ENCODE measurements around the gene MCM8. TPM values are rescaled to one million over a fixed set of nuclear protein-coding genes. Genes with fewer than 3 reads are reported as not detected.

The MCM8 gene
- polyA plus RNA-seq = 4.6 and 5.1 TPM in 2 replicates
- polyA minus RNA-seq = 5.6 and 8.8 TPM in 2 replicates

DNA sequence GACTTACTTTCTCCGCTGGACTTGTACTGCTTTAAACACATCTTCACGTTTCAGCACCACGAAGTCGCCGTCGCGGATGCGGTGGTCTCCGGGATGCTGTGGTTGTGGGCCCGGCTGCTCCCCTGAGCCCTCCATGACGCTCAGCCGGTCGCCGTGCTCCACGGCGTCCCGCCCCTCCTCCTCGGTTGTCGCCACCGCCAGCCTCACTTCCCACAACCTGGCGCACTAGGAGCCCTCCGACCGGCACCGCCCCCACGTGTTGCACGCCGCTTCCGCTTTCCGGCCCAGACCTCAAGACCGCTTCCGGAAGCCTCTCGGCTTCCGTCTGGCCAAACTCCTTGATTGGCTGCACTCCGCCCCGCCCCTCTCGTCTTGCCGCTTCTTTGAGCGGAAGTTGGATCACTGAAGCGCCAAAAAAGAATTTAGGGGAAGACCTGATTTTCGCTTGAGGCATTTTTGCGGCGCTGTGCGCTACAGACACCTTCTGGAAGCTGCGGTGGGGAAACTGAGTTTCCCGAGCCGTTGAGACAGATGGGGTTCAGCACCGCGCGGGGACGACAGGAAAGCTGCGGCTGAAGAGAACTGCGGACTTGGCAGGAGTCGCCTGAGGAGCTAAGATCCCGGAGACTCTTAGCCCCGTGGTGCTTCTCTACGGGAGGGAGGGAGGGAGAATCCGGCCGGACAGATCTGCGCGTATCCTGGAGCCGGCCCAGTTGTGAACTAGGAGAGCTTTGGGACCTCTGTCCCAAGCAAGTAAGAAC lies at the start of gene MCM8, which contains the start of gene TRMT6:
Gene MCM8, plus strand, starts transcription at position 382 of the 761 bp plus-strand sequence. CDS start 1,364 bp downstream, outside the sequence.
Gene TRMT6, minus strand, starts transcription at position 263 of the 761 bp plus-strand sequence. Its CDS starts 128 bp downstream, at position 135.
- peak within 1 kb of the TSS; percentile 94 for H3K4me2 ChIP-seq (ENCODE audit: low read length)
- peak; percentile 99 for TF ChIP-seq MXI1 (conservative IDR thresholded peaks at IDR 0.05; ENCODE audit: poor library complexity, severe bottlenecking)
- TF ChIP-seq TAF1 (IDR thresholded peaks at IDR 0.05; ENCODE audit: low read depth) = no peak
- TF ChIP-seq POLR2AphosphoS5 (IDR thresholded peaks at IDR 0.05) = peak; percentile 76
- peak; percentile 52 for TF ChIP-seq RAD21 (conservative IDR thresholded peaks at IDR 0.05)
- TF ChIP-seq, protein P1, sequence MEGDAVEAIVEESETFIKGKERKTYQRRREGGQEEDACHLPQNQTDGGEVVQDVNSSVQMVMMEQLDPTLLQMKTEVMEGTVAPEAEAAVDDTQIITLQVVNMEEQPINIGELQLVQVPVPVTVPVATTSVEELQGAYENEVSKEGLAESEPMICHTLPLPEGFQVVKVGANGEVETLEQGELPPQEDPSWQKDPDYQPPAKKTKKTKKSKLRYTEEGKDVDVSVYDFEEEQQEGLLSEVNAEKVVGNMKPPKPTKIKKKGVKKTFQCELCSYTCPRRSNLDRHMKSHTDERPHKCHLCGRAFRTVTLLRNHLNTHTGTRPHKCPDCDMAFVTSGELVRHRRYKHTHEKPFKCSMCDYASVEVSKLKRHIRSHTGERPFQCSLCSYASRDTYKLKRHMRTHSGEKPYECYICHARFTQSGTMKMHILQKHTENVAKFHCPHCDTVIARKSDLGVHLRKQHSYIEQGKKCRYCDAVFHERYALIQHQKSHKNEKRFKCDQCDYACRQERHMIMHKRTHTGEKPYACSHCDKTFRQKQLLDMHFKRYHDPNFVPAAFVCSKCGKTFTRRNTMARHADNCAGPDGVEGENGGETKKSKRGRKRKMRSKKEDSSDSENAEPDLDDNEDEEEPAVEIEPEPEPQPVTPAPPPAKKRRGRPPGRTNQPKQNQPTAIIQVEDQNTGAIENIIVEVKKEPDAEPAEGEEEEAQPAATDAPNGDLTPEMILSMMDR (IDR thresholded peaks at IDR 0.05; ENCODE audit: poor library complexity, severe bottlenecking) = no peak
- peak; percentile 40 for TF ChIP-seq EP300 (conservative IDR thresholded peaks at IDR 0.05; ENCODE audit: poor library complexity, severe bottlenecking)
- peak; percentile 56 for TF ChIP-seq SMC3 (conservative IDR thresholded peaks at IDR 0.05; ENCODE audit: poor library complexity)
- no peaks in the 10 kb centered on the region for H3K27me3 ChIP-seq (ENCODE audit: insufficient read depth, low read depth, low read length)
- H3K9me3 ChIP-seq (ENCODE audit: low read length) = no peaks in the 10 kb centered on the region
- H3K79me2 ChIP-seq (replicated peaks; ENCODE audit: insufficient read depth, low read length) = peaks cover 19% of the 10 kb centered on the region
- peak within 1 kb of the TSS; percentile 69 for H3K9ac ChIP-seq (ENCODE audit: low read length)
- H3K36me3 ChIP-seq (ENCODE audit: insufficient read depth, low read length) = peaks cover 4% of the 10 kb centered on the region
- H3K4me3 ChIP-seq (ENCODE audit: low read length) = peak within 1 kb of the TSS; percentile 80
- H3F3A ChIP-seq (ENCODE audit: insufficient read depth, low read length, poor library complexity, severe bottlenecking) = no peaks in the 10 kb centered on the region
- H3K27ac ChIP-seq (ENCODE audit: low read length) = peak within 1 kb of the TSS; percentile 32
- H2AFZ ChIP-seq (ENCODE audit: low read depth, low read length) = peak within 1 kb of the TSS; percentile 65
- H4K20me1 ChIP-seq (ENCODE audit: insufficient read depth) = no peaks in the 10 kb centered on the region
- no peaks in the 10 kb centered on the region for H3K9me2 ChIP-seq (ENCODE audit: insufficient read depth, low read length)

DNA sequence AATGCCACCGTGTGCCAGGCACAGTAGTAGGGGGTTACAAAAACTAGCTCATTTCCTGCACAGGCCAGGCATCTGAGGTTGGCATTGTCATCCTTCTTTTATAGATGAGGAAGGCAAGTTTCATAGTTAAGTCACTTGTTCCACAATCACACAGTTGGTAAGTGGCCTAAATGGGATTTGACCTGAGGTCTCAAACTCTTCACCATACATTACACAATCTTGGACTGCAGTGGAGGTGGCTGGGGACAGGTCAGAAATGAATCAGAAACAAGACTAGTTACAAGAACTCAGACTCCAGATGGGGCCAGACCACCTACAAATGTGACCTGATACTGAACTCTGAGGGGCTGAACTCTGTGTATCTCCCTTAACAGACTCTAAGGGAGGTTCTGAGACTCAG lies 49.5 kb upstream of the MCM8 start:
- TF ChIP-seq EP300 (conservative IDR thresholded peaks at IDR 0.05; ENCODE audit: poor library complexity, severe bottlenecking) (no peak), EZH2 (IDR thresholded peaks at IDR 0.05; ENCODE audit: borderline replicate concordance, insufficient read depth, low read length, poor library complexity, severe bottlenecking) (no peak), POLR2AphosphoS5 (IDR thresholded peaks at IDR 0.05) (no peak), TAF1 (IDR thresholded peaks at IDR 0.05; ENCODE audit: low read depth) (no peak), SMC3 (conservative IDR thresholded peaks at IDR 0.05; ENCODE audit: poor library complexity) (no peak), MXI1 (conservative IDR thresholded peaks at IDR 0.05; ENCODE audit: poor library complexity, severe bottlenecking) (no peak), RAD21 (conservative IDR thresholded peaks at IDR 0.05) (no peak)
- TF ChIP-seq, protein P1 (IDR thresholded peaks at IDR 0.05; ENCODE audit: poor library complexity, severe bottlenecking) = no peak
- TF ChIP-seq, protein P2, sequence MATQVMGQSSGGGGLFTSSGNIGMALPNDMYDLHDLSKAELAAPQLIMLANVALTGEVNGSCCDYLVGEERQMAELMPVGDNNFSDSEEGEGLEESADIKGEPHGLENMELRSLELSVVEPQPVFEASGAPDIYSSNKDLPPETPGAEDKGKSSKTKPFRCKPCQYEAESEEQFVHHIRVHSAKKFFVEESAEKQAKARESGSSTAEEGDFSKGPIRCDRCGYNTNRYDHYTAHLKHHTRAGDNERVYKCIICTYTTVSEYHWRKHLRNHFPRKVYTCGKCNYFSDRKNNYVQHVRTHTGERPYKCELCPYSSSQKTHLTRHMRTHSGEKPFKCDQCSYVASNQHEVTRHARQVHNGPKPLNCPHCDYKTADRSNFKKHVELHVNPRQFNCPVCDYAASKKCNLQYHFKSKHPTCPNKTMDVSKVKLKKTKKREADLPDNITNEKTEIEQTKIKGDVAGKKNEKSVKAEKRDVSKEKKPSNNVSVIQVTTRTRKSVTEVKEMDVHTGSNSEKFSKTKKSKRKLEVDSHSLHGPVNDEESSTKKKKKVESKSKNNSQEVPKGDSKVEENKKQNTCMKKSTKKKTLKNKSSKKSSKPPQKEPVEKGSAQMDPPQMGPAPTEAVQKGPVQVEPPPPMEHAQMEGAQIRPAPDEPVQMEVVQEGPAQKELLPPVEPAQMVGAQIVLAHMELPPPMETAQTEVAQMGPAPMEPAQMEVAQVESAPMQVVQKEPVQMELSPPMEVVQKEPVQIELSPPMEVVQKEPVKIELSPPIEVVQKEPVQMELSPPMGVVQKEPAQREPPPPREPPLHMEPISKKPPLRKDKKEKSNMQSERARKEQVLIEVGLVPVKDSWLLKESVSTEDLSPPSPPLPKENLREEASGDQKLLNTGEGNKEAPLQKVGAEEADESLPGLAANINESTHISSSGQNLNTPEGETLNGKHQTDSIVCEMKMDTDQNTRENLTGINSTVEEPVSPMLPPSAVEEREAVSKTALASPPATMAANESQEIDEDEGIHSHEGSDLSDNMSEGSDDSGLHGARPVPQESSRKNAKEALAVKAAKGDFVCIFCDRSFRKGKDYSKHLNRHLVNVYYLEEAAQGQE (IDR thresholded peaks at IDR 0.05; ENCODE audit: borderline replicate concordance) = no peak
- no peaks in the 10 kb centered on the region for H3K9me3 ChIP-seq (ENCODE audit: low read length)
- H3K36me3 ChIP-seq (ENCODE audit: insufficient read depth, low read length) = no peaks in the 10 kb centered on the region

More for the DNA sequence above, 49.5 kb upstream of the MCM8 start:
- Histone ChIP-seq H2AFZ (ENCODE audit: low read depth, low read length) (no peak overlapping the region), H3K9ac (ENCODE audit: low read length) (no peak overlapping the region), H3K79me2 (replicated peaks; ENCODE audit: insufficient read depth, low read length) (no peaks in the 10 kb centered on the region), H3K27me3 (ENCODE audit: insufficient read depth, low read depth, low read length) (no peaks in the 10 kb centered on the region), H4K20me1 (ENCODE audit: insufficient read depth) (no peaks in the 10 kb centered on the region), H3K27ac (ENCODE audit: low read length) (no peak overlapping the region), H3K4me3 (ENCODE audit: low read length) (no peak overlapping the region), H3K9me2 (ENCODE audit: insufficient read depth, low read length) (no peaks in the 10 kb centered on the region), H3F3A (ENCODE audit: insufficient read depth, low read length, poor library complexity, severe bottlenecking) (no peaks in the 10 kb centered on the region), H3K4me2 (ENCODE audit: low read length) (no peak overlapping the region)
